Activated CD4-positive, alpha-beta T cell treated with anti-CD3 and anti-CD28 coated beads for 24 hours (primary cell): ENCODE measurements around the gene HEATR9.
"Not testable (repeated sequence)": the region's sequence is repeated elsewhere in the genome, so short reads cannot be mapped to it uniquely, and the experiment has no call there.

Experiments used
- DNase-seq, 2 donors: peaks; one replicate each; pipeline ENCODE4 v3.0.0-alpha.2; 2020; ENCODE audit warnings: low read depth in 2 of 2

The HEATR9 gene, protein sequence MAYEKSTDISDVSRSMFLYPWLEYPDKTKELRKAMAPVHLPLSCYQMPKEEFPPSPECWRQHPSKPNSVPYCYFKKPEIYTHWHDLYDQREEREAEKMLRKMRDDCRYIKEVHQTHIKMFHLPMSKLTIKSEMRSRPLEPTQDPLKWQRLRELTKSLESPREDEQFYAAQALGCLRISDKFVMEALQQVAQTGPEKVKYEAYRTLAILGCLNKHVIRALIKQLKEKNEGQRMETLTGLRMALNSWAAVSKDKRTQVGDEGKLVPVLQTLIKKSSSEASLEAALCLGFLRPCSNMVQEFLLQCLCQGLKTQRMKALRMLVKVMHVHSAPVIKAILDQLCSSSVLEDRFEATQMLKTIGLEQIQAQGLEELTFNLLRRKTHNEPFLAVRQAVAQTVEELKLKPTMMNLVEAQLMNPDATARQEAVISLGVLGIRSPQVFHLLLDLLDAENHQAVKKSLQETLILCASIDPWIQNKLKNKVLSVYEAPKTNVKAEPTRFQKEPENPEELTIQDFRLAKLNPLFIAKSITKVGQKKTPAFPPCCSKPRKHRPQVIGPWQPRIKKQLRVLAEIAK

DNA sequence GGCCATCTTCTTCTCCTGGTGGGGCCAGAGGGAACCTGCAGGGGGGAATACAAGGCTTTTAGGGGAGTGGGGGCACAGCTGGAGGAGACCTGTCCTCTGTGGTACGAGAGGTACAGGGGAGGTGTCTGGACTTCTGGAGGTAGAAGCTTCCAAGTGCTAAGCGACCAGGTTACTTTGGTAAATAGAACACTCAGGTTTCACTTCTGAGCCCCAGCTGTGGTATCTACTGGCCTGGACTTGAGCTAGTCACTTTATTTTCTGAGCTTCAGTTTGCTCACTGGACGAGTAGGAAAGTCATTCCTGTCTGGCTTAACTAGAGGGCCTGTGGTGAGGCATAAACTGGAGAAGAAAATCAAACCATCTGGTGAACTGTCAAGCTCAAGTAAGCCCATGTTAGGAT, at the start of gene HEATR9:
Gene HEATR9 (minus strand): TSS at position 155 of the 400 bp plus-strand sequence. CDS start 149 bp downstream, at position 6.
- DNase-seq: no peak

DNA sequence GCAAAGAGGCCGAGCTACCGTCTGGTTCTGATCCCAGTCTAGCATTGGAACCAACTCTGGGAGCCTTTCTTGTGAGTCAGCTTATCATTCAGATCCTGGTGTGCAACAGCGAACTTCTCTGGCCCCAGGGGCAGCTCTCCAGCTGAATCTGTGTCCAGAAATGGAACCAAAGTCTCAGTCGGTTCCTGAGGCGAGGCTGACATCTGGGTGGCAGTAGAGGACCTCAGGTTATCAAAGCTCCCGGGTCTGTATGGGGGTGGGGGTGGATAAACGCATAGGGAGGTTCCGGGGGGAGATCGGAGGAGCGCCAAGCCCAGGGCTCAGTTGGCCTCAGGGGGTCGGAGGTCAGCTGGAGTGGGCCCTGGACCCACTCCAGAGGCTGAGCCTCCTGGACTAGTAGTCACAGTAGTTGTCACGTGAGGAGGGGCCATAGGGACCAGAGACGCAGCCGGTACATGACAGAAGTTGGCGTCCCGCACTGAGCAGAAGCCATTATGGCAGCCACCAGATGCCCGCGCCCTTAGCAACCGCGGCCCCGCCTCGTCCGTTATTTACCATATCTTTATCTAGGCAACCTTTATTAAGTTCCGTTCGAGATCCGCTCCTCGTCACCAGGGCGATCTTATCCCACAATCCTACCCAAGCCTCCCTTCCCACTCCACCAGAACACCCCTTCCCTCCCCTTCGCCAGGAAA, 49.0 kb upstream of the HEATR9 start:
- DNase-seq: no peak

DNA sequence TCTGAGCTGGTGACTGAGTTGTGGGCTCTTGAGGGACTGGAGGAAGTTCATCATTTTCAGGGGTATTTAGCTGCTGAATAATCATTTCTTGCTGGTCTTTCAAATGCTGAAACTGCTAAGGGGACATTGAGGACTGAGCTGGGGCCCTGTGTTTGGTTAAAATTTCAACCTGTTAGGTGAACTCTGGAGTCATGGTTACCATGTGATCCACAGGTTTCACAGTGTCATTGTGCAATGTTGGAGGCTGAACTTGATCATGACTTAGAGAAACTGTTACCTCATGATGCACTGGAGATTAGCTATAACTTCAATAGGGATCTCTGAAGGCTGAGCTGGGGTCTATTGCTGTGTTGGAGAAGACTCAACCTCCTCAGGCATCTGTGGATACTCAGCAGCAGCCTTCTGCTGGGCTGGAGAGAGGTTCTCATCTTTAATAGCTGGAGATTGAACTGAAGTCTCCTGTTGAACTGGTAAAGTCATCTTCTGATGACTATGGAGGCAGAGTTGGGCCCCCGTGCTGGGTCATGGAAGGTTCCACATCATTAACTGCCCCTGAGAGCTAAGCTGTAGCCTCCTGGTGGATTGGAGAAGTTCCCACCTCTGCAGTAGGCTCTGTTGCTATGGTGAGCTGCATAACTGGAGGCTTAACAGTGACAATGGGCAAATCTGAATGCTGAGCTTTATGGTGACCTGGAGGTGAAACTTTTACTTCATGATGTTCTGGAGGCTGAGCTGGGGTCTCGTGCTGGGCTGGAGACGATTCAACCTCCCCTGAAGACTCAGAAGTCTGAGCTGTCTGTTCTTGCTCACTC, 46.7 kb upstream of the HEATR9 start:
- no peak for DNase-seq

DNA sequence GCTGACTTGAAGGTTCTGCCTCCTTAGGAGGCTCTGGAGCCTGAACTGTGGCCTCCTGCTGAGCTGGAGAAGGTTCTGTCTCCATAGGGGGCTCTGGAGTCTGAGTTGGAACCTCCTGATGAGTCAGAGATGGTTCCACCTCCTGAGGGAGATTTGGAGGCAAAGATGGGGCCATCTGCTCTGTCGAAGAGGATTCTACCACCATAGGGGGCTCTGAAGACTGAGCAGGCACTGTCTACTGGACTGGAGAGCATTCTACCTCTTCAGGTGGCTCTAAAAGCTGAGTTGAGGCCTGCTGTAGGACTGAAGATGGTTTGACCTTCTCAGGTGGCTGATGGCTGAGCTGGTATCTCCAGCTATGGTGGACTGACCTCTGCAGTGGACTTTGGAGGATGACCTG, 45.7 kb upstream of the HEATR9 start:
- DNase-seq: no peak

DNA sequence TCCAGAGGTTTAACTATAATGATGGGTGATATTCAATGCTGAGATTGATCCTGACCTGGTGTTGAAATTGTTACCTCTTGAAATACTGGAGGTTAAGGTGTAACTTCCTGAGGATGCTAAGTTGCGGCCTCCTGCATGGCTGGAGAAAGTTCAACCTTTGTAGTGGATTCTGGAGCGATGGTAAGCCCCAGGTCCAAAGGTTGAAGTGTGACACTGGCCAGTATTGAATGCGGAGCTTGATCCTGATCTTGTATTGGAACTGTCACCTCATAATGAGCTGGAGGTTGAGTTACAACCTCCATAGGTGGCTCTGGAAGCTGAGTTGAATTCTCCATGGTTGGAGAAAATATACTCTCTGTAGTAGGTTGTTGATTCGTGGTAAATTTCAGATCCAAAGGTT, 44.9 kb upstream of the HEATR9 start:
- no peak for DNase-seq

DNA sequence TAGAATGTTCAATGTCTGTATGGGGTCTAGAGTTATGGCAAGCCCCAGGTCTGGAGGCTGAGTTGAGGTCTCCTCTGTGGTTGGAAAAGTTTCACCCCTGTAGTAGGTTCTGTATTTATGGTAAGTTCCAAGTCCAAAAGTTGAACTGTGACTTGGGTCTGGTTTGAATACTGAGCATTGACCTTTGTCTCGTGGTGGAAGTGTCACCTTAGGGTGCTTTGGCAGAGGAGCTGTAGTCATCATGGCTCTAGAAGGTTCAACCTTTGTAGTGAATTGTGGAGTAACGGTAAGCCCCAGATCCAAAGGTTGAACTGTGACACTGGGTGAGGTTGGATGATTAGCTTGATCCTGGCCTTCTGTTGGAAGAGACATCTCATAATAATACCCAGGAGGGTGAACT, 44.3 kb upstream of the HEATR9 start:
- DNase-seq: no peak

DNA sequence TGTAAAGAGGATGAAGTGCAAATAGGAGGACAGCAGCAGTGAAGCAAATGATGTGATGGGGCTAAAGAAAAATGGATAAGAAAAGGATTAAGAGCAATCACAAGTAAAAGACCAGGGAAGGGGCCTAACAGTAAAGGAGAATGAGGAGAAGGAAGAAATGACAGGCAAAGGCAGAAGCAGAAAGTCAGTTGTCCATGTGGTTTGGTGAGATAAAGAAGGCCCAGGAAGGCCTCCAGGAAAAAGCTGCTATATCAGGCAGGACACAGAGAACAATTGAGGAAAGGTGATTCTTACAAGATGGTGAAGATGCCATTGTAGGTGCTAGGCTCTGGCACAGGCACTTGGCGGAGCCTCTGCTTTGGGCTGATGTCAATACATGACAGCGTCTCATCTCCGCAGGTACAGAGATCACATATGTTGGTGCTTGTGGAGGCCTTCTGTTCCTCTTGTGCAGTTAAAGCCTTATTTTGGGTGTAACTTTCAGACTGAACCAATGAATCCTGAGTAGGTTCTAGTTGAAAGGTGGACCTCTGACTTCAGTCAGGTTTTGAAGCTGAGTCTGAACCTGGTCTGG, 43.7 kb upstream of the HEATR9 start:
- no peak for DNase-seq

DNA sequence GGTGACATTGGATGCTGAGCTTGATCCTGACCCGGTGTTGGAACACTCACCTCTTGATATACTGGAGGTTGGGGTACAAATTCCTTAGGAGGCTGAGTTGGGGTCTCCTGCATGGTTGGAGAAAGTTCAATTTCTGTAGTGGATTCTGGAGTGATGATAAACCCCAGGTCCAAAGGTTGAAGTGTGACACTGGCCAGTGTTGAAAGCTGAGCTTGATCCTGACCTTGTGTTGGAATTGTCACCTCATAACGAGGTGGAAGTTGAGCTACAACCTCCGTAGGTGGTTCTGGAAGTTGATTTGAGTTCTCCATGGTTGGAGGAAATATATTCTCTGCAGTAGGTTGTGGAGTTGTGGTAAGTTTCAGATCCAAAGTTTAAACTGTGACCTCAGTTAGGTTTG, 40.7 kb upstream of the HEATR9 start:
- DNase-seq: no peak

DNA sequence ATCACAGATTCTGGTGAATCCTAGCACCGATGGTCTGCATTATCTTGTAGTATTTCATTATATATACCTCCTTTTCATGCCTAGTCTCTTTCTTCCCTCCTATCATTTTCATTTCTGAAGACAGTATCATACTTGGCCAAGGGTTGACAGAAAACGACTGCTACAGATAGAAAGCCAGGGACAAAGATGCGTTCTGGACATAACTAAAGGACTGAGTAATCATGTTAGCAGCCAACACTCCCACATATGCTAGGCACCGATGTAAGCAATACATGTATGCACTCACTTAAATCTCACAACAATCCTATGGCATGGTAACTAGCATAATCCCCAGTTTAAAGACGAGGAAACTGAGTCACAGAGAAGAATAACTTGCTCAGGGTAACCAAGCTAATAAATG, 39.0 kb upstream of the HEATR9 start:
- DNase-seq: no peak

DNA sequence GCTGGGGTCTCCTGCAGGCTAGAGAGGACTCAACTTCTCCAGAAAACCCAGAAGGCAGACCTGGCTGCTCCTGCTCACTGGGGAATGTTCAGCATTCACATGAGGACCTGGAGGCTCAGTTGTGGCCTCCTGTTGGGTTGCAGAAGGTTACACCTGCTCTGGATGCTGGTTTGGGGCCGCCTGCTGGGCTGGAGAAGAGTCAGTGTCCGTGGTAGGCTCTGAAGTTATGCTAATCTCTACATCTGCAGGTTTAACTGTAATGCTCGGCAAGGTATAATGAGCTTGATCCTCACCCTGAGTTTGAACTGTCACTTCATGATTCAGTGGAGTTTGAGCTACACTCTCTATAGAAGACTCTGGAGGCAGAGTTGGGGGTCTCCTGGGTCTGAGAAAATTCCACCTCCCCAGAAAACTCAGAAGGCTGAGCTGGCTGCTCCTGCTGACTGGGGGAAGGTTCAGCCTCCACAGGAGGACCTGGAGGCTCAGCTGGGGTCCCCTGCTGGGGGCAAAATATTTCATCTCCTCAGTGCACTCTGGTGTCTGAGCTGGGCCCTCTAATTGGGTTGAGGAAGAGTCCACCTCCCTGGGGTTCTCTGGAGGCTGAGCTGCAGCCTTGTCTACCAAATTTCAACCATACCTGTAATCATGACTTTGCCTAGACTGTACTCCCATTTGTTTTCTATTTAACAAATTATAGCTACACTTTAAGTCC, 38.4 kb upstream of the HEATR9 start:
- no peak for DNase-seq

DNA sequence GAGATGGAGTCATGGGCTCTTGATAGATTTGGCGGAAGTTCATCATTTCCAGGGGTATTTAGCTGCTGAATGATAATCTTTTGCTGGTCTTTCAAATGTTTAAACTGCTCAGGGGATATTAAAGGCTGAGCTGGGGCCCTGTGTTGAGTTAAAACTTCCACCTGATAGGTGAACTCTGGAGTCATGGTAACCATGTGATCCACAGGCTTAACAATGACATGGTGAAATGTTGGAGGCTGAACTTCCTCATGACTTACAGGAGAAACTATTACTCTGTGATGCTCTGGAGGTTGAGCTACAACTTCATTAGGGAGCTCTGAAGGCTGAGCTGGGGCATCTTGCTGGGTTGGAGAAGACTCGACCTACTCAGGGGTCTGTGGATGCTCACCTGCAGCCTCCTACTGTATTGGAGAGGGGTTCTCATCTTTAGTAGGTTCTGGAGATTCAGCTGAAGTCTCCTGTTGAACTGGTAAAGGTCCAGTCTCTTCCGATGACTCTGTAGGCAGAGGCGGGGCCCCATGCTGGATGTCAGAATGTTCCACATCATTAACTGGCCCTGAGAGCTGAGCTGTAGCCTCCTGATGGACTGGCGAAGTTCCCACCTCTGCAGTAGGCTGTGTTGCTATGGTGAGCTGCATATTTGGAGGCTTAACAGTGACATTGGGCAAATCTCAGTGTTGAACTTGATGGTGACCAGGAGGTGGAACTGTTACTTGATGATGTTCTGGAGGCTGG, 37.7 kb upstream of the HEATR9 start:
- no peak for DNase-seq

DNA sequence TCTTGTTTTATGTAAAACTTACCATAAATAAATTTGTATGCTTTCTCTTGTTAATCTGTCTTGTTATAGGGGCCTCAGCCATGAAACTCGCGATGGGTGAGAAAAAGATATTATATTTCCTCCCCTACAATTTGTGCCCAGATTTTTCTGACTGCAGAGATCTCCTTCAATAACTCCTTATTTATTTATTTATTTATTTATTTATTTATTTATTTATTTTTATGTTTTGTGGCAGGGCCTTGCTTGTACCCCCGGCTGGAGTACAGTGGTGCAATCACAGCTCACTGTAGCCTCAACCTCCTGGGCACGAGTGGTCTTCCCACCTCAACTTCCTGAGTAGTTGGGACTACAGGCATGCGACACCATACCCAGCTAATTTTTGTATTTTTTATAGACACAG, 34.8 kb upstream of the HEATR9 start:
- no peak for DNase-seq

DNA sequence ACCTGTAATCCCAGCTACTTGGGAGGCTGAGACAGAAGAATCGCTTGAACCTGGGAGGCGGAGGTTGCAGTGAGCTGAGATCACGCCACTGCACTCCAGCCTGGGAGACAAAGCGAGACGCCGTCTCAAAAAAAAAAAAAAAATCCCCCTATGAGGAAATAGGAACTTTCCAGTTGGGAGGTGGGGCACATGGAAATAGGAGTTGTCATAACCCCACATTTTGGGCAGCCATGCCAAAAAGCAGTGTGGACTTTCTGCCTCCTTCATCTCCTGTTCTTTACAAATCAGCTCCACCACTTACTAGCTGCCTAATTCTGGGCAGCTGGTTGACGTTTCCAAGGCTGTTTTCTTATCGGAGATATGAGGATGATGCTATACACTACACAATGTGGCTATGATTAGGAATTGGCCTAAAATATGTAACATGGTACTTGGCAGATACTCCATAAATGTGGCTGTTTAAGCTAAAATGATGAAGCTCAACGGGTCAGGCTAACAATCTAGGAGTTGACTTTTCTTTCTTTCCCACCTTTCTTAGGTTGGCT, 33.0 kb upstream of the HEATR9 start:
- no peak for DNase-seq

DNA sequence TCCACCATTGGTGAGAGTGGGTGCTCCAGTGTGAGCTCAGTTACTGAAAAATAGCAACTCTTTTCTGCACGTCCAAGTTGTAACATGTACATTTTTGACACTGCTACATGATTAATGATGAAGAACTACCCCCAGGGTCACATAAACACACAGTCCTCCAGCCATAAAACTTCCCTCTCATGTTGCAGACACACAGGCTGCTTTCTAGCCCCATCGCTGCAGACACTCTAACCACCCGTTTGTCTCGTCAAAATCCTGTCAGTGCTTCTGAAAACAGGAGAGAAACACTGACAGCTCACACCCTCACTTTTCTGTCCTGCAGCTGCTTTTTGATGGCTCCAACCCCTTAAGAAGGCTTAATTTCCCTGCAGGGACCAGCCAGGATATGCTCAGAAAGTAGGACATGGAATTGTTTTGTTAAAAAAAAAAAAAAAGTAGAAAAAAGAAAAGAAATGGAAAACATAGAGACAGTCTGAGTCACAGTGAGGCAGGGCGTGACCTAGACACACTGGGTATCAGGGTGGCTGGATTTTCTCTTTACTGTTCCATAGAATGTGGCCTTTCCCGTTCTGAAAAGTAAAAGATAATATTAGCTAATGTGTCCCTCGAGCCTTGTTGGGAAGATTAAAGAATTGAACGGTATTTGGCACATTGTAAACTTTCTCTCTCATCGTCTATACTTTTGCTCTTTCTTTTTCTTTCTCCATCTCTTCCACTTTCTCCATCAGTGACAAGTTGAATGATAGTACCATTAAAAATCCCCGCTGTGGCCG, 32.2 kb upstream of the HEATR9 start:
- no peak for DNase-seq

DNA sequence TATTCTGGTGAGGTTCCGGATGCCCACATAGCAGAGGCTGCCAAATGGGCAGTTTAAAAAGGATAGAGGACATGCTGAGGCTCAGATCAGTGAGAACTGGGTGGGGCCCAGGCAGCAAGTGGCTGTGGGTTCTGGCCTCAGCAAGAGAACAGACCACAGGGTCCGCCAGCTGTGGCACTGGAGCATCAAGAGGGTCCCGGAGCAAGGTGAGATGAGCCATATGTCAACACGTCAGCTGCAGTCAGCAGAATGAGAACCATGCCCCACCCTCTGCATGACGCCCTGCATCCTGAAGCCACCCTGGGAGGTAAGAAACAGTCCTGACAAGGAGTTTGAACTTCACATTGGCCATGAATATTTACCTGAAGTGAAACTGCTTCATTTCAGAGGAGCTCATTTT, 31.6 kb upstream of the HEATR9 start:
- no peak for DNase-seq

DNA sequence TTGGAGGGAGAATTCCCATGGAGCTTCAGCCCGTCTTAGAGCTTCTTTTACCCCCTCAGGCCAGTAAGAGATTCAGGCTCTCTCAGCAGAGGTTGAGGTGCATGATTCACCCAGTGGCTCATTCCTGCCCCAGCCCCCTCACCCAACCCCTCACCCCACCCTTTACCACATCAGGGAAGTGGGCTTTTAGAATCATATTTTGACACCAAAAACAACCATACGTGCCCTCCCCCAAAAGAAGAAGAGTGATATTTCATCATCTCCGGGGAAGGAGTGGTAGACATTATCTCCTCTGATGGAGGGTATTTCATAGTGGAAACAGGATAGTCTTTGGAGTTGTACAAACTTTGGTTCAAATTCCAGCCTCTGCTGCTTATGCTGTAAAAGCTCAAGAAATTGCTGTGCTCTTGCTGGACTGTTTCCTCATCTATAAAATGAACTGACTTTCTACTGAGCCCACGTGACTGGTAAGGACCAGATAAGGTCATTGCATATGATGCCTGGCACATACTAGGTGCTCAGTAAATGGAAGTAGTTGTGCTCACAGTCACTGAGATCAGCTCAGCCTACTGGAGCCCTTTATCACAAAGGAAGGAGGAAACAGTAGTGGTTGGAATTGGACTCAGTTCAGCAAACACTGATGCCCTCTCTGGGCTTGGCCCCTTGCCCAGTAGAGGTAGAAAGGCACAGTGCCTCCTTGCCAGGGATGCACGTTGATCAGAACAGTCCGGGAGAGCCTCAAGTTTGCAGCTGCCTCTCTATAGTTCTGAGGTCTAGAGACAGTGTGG, 29.8 kb upstream of the HEATR9 start:
- no peak for DNase-seq

DNA sequence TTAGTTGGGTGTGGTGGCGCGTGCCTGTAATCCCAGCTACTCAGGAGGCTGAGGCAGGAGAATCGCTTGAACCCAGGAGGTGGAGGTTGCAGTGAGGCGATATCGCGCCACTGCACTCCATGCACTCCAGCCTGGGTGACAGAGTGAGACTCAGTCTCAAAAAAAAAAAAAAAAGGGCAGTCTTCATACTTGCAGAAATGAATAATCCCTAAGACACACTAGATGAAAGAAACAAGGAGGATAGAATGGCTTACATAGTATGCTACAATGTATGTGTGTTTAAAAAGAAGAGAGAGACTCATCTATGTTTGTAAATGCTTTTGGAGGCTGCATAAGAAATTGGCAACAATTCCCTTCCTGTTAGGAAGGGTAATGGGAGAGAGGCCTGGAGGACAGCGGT, 29.1 kb upstream of the HEATR9 start:
- DNase-seq: not testable (repeated sequence)
